RWPE2 (cell line): ENCODE data around the gene RAB36.

Experiments
- ATAC-seq: fragments of 200-7000 bp; cut with Tn5 transposase; 3 replicates; pipeline ENCODE4 v1.9.1; 2021; ENCODE audit warnings: low read depth
- DNase-seq: peaks from one replicate; pipeline ENCODE4 v3.0.0-alpha.2; 2020; ENCODE audit warnings: low spot score
- H3K27ac ChIP-seq: fragments of 450-650 bp; 2 replicates; pipeline ENCODE4 v1.5.1; 2017; ENCODE audit warnings: mild to moderate bottlenecking; ENCODE audit not compliant: poor library complexity, severe bottlenecking
- H3K27me3 ChIP-seq: fragments of 250-450 bp; sonication (Bioruptor Pico); 2 replicates; pipeline ENCODE4 v1.5.1; 2021; ENCODE audit warnings: mild to moderate bottlenecking, moderate library complexity; ENCODE audit not compliant: insufficient read depth, poor library complexity, severe bottlenecking
- H3K36me3 ChIP-seq: fragments of 250-450 bp; sonication (Bioruptor Pico); 2 replicates; pipeline ENCODE4 v1.5.1; 2020; ENCODE audit warnings: low read depth, mild to moderate bottlenecking, moderate library complexity
- H3K4me1 ChIP-seq: fragments of 250-450 bp; sonication (Bioruptor Pico); 2 replicates; pipeline ENCODE4 v1.5.1; 2021; ENCODE audit warnings: mild to moderate bottlenecking, moderate library complexity; ENCODE audit not compliant: insufficient read depth, poor library complexity, severe bottlenecking
- H3K4me3 ChIP-seq: fragments of 250-450 bp; sonication (Bioruptor Pico); 2 replicates; pipeline ENCODE4 v1.5.1; 2021; ENCODE audit warnings: mild to moderate bottlenecking, moderate library complexity; ENCODE audit not compliant: severe bottlenecking
- H3K9me3 ChIP-seq: fragments of 250-450 bp; sonication (Bioruptor Pico); 2 replicates; pipeline ENCODE4 v1.5.1; 2021; ENCODE audit warnings: mild to moderate bottlenecking, moderate library complexity; ENCODE audit not compliant: severe bottlenecking
- TF ChIP-seq, protein P1 (sequence below): fragments of 450-650 bp; IDR thresholded peaks from one replicate; pipeline ENCODE4 v1.5.1; 2017; ENCODE audit warnings: mild to moderate bottlenecking, moderate library complexity; ENCODE audit not compliant: poor library complexity, severe bottlenecking

RAB36 gene

DNA sequence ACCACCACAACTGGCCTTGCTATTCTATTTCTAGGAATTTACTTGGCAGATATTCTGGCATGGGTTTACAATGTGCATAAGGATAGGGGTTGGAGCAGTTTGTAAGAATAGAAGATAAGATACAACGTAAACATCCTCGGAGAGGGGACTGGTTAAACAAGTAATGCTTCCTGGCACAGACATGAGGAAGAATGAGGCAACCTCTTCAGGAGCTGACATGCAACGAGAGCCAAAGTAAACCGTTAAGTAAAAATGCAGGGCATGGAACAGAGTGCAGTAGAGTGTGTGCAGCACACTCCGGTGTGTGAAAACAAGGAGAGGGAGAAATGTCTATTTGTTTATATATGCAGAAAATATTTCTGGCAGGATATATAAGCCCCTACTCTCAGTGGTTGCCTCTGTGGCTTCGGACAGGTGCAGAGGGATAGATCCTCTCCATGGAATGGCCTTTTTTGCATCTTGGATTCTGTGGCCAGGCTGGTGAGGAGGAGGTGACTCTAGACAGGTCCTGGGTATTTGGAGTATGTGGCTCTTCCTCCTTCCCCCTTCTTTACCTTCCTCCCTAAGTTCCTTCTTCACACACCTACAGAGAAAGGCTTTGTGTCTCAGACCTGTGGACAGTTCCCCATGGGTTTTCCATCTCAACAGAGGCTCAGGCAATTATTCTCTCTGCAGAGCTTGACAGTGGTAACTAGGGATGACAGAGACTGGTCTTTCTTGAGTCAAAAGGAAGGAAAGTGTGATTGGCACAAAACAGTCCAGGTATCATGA, 2.5 kb downstream of the RAB36 start:
- peaks cover 8% of the 10 kb centered on the region for H3K4me1 ChIP-seq
- TF ChIP-seq, protein P1, sequence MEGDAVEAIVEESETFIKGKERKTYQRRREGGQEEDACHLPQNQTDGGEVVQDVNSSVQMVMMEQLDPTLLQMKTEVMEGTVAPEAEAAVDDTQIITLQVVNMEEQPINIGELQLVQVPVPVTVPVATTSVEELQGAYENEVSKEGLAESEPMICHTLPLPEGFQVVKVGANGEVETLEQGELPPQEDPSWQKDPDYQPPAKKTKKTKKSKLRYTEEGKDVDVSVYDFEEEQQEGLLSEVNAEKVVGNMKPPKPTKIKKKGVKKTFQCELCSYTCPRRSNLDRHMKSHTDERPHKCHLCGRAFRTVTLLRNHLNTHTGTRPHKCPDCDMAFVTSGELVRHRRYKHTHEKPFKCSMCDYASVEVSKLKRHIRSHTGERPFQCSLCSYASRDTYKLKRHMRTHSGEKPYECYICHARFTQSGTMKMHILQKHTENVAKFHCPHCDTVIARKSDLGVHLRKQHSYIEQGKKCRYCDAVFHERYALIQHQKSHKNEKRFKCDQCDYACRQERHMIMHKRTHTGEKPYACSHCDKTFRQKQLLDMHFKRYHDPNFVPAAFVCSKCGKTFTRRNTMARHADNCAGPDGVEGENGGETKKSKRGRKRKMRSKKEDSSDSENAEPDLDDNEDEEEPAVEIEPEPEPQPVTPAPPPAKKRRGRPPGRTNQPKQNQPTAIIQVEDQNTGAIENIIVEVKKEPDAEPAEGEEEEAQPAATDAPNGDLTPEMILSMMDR = no peak
- no peaks in the 10 kb centered on the region for H3K27me3 ChIP-seq
- H3K9me3 ChIP-seq = peaks cover 4% of the 10 kb centered on the region
- H3K27ac ChIP-seq = no peak overlapping the region
- no peaks in the 10 kb centered on the region for H3K36me3 ChIP-seq
- no peak overlapping the region for H3K4me3 ChIP-seq
- ATAC-seq (peak; percentile 8; the same call in 1 of the 3 replicates), DNase-seq (no peak)

DNA sequence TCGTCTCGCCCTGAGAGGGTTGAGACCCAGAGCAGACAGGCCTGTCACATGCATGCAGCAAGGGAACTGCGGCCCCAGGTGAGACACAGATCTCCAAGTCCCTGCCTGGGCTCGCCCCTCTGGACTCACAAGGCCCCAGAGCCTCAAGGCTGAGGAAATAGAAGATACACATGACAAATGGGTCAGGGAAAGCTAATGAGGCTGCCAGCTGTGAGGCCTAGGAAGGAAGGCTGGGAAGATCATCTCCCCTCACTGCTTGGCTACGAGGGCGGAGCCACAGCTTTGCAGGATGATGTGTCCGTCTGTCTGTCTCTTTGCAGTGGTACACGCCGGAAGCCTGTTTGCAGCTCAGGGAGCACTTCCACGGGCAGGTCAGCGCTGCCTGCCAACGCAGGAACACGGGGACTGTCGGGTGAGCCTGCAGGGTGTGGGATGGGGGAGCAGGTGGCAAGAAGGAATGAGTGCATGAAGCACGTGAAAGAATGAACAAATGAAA, 4.5 kb downstream of the RAB36 start:
- peaks cover 8% of the 10 kb centered on the region for H3K4me1 ChIP-seq
- DNase-seq (no peak), ATAC-seq (no peak)
- H3K9me3 ChIP-seq = peaks cover 9% of the 10 kb centered on the region
- H3K36me3 ChIP-seq = no peaks in the 10 kb centered on the region
- TF ChIP-seq, protein P1 = no peak
- H3K4me3 ChIP-seq = no peak overlapping the region
- no peaks in the 10 kb centered on the region for H3K27me3 ChIP-seq
- no peak overlapping the region for H3K27ac ChIP-seq

DNA sequence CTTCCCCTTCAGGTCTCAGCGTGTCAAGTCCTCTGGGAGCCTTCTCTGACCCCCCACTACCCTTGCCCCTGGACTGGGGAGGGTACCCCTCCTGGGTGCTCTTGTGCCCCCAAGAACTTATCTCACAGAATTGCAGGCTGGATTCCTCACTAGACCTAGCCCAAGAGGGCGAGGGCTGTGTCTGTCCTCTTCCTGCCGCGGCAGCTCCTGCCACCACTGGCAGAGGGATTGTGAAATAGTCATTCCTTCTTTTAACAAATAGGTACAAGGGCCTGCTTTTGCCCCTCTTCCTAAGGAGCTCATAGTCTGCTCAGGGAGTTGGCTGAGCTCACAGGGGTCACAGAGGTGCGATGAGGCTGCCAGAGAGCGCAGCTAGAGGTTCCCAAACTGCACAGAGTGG, 5.5 kb downstream of the RAB36 start:
- peaks cover 9% of the 10 kb centered on the region for H3K9me3 ChIP-seq
- H3K36me3 ChIP-seq = no peaks in the 10 kb centered on the region
- H3K4me3 ChIP-seq = no peak overlapping the region
- DNase-seq (no peak), ATAC-seq (no peak)
- H3K4me1 ChIP-seq = peaks cover 8% of the 10 kb centered on the region
- TF ChIP-seq, protein P1 = no peak
- no peaks in the 10 kb centered on the region for H3K27me3 ChIP-seq
- no peak overlapping the region for H3K27ac ChIP-seq

DNA sequence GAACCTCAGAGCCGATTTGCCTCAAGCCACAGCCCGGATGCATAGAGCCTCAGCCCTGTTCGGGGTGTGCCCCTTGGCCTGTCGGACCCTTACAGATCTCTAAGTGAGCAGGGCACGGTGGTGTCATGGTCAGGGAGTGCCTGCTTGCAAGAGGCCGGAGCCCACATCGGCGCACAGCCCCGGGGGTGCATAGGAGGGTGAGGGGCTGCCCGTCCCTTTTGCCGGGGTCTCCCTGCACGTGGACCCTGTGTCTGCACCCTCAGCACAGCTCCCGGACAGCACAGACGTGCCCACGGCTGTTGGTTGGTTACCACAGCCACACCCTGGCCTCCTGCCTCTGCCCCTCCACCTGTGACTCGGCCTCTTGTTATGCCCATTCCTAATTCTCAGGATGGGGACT, 6.5 kb downstream of the RAB36 start:
- ATAC-seq (peak; percentile 59), DNase-seq (no peak)
- no peak overlapping the region for H3K4me3 ChIP-seq
- TF ChIP-seq, protein P1 = no peak
- peaks cover 4% of the 10 kb centered on the region for H3K9me3 ChIP-seq
- H3K27ac ChIP-seq = no peak overlapping the region
- no peaks in the 10 kb centered on the region for H3K36me3 ChIP-seq
- peaks cover 8% of the 10 kb centered on the region for H3K4me1 ChIP-seq
- H3K27me3 ChIP-seq = no peaks in the 10 kb centered on the region
